B cell (primary cell): ENCODE measurements around the gene CHAF1B. TPM values are rescaled to one million over a fixed set of nuclear protein-coding genes. Genes with fewer than 3 reads are reported as not detected.

Experiments
- ATAC-seq: fragments of 200-7000 bp; cut with Tn5 transposase; one replicate; pipeline ENCODE4 v1.10.0; 2021; ENCODE audit warnings: low read depth, mild to moderate bottlenecking, moderate number of reproducible peaks, moderate library complexity
- CTCF ChIA-PET: fragments of 350-600 bp; sonication (Branson Sonifier 250); formaldehyde crosslinking; loops from one replicate; lab custom pipeline; 2021; ENCODE audit warnings: antibody characterized with exemption, inconsistent platforms; lab: Charles Lee
- POLR2A ChIA-PET: fragments of 350-600 bp; sonication (Branson Sonifier 250); formaldehyde crosslinking; loops from one replicate; lab custom pipeline; 2021; ENCODE audit warnings: antibody characterized with exemption; lab: Charles Lee
- DNase-seq: peaks from one replicate; pipeline ENCODE4 v3.0.0; 2013
- H2AFZ ChIP-seq: 2 replicates; pipeline ENCODE4 v1.6.1; 2012; ENCODE audit warnings: mild to moderate bottlenecking, low read depth, low read length; ENCODE audit not compliant: insufficient read depth, poor library complexity, severe bottlenecking
- H3K27ac ChIP-seq, 2 donors: 1 replicate in 1 of 2; 2 replicates in 1 of 2; pipeline ENCODE4 v1.5.1; 2012 to 2013; ENCODE audit warnings: low read length in 2 of 2, mild to moderate bottlenecking in 2 of 2, moderate library complexity in 1 of 2
- H3K27me3 ChIP-seq, 4 experiments: fragments of 200-600 bp in 1 of 4; sonication (generic) in 1 of 4; replicated peaks in 1 of 4; 1 replicate in 2 of 4; 2 replicates in 2 of 4; pipeline versions ENCODE4 v1.6.1 to v1.7.0; 2013 to 2016; ENCODE audit warnings: low read length in 3 of 4, mild to moderate bottlenecking in 2 of 4, mixed read lengths in 1 of 4, moderate library complexity in 1 of 4; ENCODE audit not compliant: insufficient read depth in 4 of 4, control insufficient read depth in 3 of 4; ENCODE audit errors: control extremely low read depth in 1 of 4
- H3K36me3 ChIP-seq, 2 experiments: replicated peaks in 1 of 2; 1 replicate in 1 of 2; 2 replicates in 1 of 2; pipeline versions ENCODE4 v1.6.1 to v1.7.1; 2013; ENCODE audit warnings: low read length in 1 of 2; ENCODE audit not compliant: insufficient read depth in 2 of 2, control insufficient read depth in 1 of 2; ENCODE audit errors: control extremely low read depth in 1 of 2, extremely low read depth in 1 of 2
- H3K4me1 ChIP-seq, 2 donors: fragments of 200-600 bp in 1 of 2; sonication (generic) in 1 of 2; 1 replicate in 1 of 2; 2 replicates in 1 of 2; pipeline versions ENCODE4 v1.5.1 to v1.6.1; 2013 to 2017; ENCODE audit warnings: low read length in 2 of 2; ENCODE audit not compliant: control insufficient read depth in 2 of 2, insufficient read depth in 2 of 2
- H3K4me2 ChIP-seq: replicated peaks from 2 replicates; pipeline ENCODE3; 2012; ENCODE audit warnings: mild to moderate bottlenecking, low read depth, low read length; ENCODE audit not compliant: poor library complexity, severe bottlenecking
- H3K4me3 ChIP-seq, 5 experiments: fragments of 200-600 bp in 1 of 5; sonication (generic) in 1 of 5; 1 replicate in 3 of 5; 2 replicates in 2 of 5; pipeline versions ENCODE4 v1.5.1 to v1.7.0; 2011 to 2016; ENCODE audit warnings: low read length in 4 of 5, mild to moderate bottlenecking in 4 of 5, low read depth in 2 of 5, control low read depth in 1 of 5, moderate library complexity in 1 of 5; ENCODE audit not compliant: insufficient read depth in 1 of 5; ENCODE audit errors: control extremely low read depth in 1 of 5, extremely low read depth in 1 of 5
- H3K79me2 ChIP-seq: fragments of 200-600 bp; sonication (generic); one replicate; pipeline ENCODE4 v1.6.0; 2016; ENCODE audit warnings: low read length; ENCODE audit not compliant: control insufficient read depth, insufficient read depth
- H3K9ac ChIP-seq: fragments of 200-600 bp; sonication (generic); 2 replicates; pipeline ENCODE4 v1.6.1; 2017; ENCODE audit warnings: mild to moderate bottlenecking, low read length, moderate library complexity
- H3K9me3 ChIP-seq, 3 donors: one replicate each; pipeline versions ENCODE4 v1.6.1 to v1.7.1; 2013; ENCODE audit warnings: low read length in 2 of 3; ENCODE audit not compliant: control insufficient read depth in 2 of 3, insufficient read depth in 1 of 3; ENCODE audit errors: control extremely low read depth in 1 of 3
- H4K20me1 ChIP-seq: 2 replicates; pipeline ENCODE4 v1.6.0; 2012; ENCODE audit warnings: mild to moderate bottlenecking, low read length; ENCODE audit not compliant: insufficient read depth, control insufficient read depth, poor library complexity, severe bottlenecking
- H3K27ac Mint-ChIP-seq: one replicate; pipeline ENCODE4 v1.8.0; 2021; ENCODE audit warnings: mixed read lengths
- H3K27me3 Mint-ChIP-seq: one replicate; pipeline ENCODE4 v1.8.0; 2021; ENCODE audit warnings: mixed read lengths
- H3K4me1 Mint-ChIP-seq: one replicate; pipeline ENCODE4 v1.8.0; 2021; ENCODE audit warnings: mixed read lengths
- H3K4me3 Mint-ChIP-seq: one replicate; pipeline ENCODE4 v1.8.0; 2021; ENCODE audit warnings: mixed read lengths
- H3K9me3 Mint-ChIP-seq: one replicate; pipeline ENCODE4 v1.8.0; 2022; ENCODE audit warnings: mixed read lengths; ENCODE audit not compliant: insufficient read depth
- CTCF ChIP-seq: fragments of 200-600 bp; IDR thresholded peaks from one replicate; pipeline ENCODE4 v1.8.0; 2022; ENCODE audit warnings: antibody characterized with exemption, mild to moderate bottlenecking
- EZH2 ChIP-seq: IDR thresholded peaks from 2 replicates; pipeline ENCODE4 v1.6.1; 2012; ENCODE audit warnings: borderline replicate concordance, low read depth, mild to moderate bottlenecking, moderate library complexity, low read length; ENCODE audit not compliant: insufficient read depth, poor library complexity, severe bottlenecking
- WGBS: methylation state at CpG from one replicate; pipeline ENCODE4 v1.1.5; 2013; ENCODE audit warnings: missing lambda C conversion rate; ENCODE audit not compliant: insufficient coverage; 5-methylcytosine and 5-hydroxymethylcytosine counted together
- intact Hi-C: fragments of 100-400 bp; cut with micrococcal nuclease; formaldehyde crosslinking; loops from one replicate; pipeline ENCODE4 v1.10.0; 2022
- polyA plus RNA-seq: library from polyadenylated mRNA; depleted of rRNA; stranded (reverse); fragments of >200 nt; gene quantifications from 2 replicates; pipeline ENCODE4 v1.2.3, GENCODE V29; 2012
- total RNA-seq, 2 donors: library from RNA; stranded (reverse); fragments of 120-200 nt in 1 of 2; gene quantifications; 1 replicate in 1 of 2; 2 replicates in 1 of 2; pipeline versions ENCODE4 v1.2.3 to v1.2.4, GENCODE V29; 2013 to 2022

The CHAF1B gene
- total and polyA plus RNA-seq, 2 donors (not counting 1 experiment from before 2014, with no cell fraction given), result 1.1 to 1.9 TPM

DNA sequence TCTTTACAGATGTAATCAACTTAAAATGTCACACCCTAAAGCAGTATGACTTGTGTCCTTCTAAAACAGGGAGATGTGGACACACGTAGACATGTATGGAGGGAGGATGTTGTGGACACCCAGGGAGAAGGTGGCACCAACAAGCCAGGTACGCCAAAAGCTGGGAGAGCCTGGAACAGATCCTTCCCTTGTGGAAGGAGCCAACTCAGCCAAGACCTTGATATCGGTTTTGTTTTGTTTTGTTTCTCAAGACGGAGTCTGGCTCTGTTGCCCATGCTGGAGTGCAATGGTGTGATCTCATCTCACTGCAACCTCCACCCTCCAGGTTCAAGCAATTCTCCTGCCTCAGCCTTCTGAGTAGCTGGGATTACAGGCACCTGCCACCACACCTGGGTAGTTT lies 45.6 kb downstream of the CHAF1B start:
- H3K4me1 Mint-ChIP-seq, result peaks cover 20% of the 10 kb centered on the region
- intact Hi-C loops, result loop anchor here (1.0 kb wide), 1 partner anchor 11 kb away; no protein-coding TSS in a partner anchor
- H3K4me3 Mint-ChIP-seq, result peak overlapping the region; percentile 88
- ATAC-seq, result no peak
- WGBS, result 79% methylated on average over 3 of the region's 4 CpGs
- no peaks in the 10 kb centered on the region for H4K20me1 ChIP-seq
- H3K27ac ChIP-seq, result no peak overlapping the region
- H3K27me3 Mint-ChIP-seq, result peaks cover 36% of the 10 kb centered on the region
- CTCF ChIA-PET, result interaction anchor here (1.1 kb wide), 2 partner anchors 8 to 11 kb away, joined by 3 to 4 read pairs; no protein-coding TSS in a partner anchor
- H3K27ac Mint-ChIP-seq, result no peak overlapping the region
- H3K9me3 Mint-ChIP-seq, result no peaks in the 10 kb centered on the region
- H3K79me2 ChIP-seq, result no peaks in the 10 kb centered on the region
- TF ChIP-seq CTCF (no peak), EZH2 (no peak)
- no peaks in the 10 kb centered on the region for H3K9me3 ChIP-seq
- POLR2A ChIA-PET, result no interaction called here
- no peak overlapping the region for H3K9ac ChIP-seq
- H3K4me3 ChIP-seq, result no peak overlapping the region
- no peak overlapping the region for H2AFZ ChIP-seq
- H3K4me1 ChIP-seq, result peaks cover 12 to 13% of the 10 kb centered on the region in 2 donors
- peaks cover 0 to 22% (median 5%) of the 10 kb centered on the region in 4 experiments for H3K27me3 ChIP-seq
- peak overlapping the region; percentile 67 for H3K4me2 ChIP-seq
- H3K36me3 ChIP-seq, result no peaks in the 10 kb centered on the region
- DNase-seq, result no peak

DNA sequence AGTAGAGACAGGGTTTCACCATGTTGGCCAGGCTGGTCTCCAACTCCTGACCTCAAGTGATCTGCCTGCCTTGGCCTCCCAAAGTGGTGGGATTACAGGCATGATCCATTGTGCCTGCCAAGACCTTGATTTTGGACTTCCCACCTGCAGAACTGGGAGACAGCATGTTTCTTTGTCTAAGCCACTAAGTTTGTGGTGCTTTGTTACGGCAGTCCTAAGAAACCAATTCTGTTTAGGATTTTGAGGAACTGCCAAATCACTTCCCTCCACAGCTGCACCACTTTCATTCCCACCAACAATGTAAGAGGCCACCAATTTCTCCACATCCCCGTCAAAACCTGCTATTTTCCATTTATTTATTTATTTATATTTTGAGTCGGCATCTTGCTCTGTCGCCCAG lies 46.1 kb downstream of the CHAF1B start:
- no peak overlapping the region for H3K4me3 ChIP-seq
- no peaks in the 10 kb centered on the region for H3K79me2 ChIP-seq
- H3K36me3 ChIP-seq, result no peaks in the 10 kb centered on the region
- H3K9ac ChIP-seq, result no peak overlapping the region
- ATAC-seq (no peak), DNase-seq (no peak)
- no peak for TF ChIP-seq EZH2
- TF ChIP-seq CTCF, result no peak
- H3K9me3 Mint-ChIP-seq, result no peaks in the 10 kb centered on the region
- H3K4me1 ChIP-seq, result peaks cover 12 to 13% of the 10 kb centered on the region in 2 donors
- peaks cover 20% of the 10 kb centered on the region for H3K4me1 Mint-ChIP-seq
- 60% methylated on average over 2 of the region's 4 CpGs for WGBS
- H3K9me3 ChIP-seq, result peaks cover 0 to under 1% (median 0%) of the 10 kb centered on the region in 3 donors
- H3K27me3 Mint-ChIP-seq, result peaks cover 36% of the 10 kb centered on the region
- intact Hi-C loops, result no loop called here
- no peak overlapping the region for H3K27ac Mint-ChIP-seq
- H3K4me3 Mint-ChIP-seq, result no peak overlapping the region
- CTCF ChIA-PET, result no interaction called here
- no peak overlapping the region for H3K4me2 ChIP-seq
- H2AFZ ChIP-seq, result no peak overlapping the region
- no peak overlapping the region for H3K27ac ChIP-seq
- H3K27me3 ChIP-seq, result peaks cover 0 to 22% (median 5%) of the 10 kb centered on the region in 4 experiments
- POLR2A ChIA-PET, result no interaction called here
- no peaks in the 10 kb centered on the region for H4K20me1 ChIP-seq
